ENCODE results near the gene DIS3.

GRCh38 chr13:72751220-72751619 lies 30.5 kb downstream of the DIS3 start:
- TF ChIP-seq CTCF (IDR thresholded peaks at IDR 0.05) (no peak), POLR2A (IDR thresholded peaks at IDR 0.05) (no peak)
